HT1080 (cell line): ENCODE data around the gene SYNE1. TPM values are rescaled to one million over a fixed set of nuclear protein-coding genes. Genes with fewer than 3 reads are reported as not detected.
A peak's percentile ranks its signal among the peaks of the same experiment; 100 is the strongest.
"Not testable (repeated sequence)": the region's sequence is repeated elsewhere in the genome, so short reads cannot be mapped to it uniquely, and the experiment has no call there.

Experiments
- DNase-seq: peaks from one replicate; pipeline ENCODE4 v3.0.0-alpha.2; 2015; ENCODE audit warnings: low read depth
- total RNA-seq: library from RNA; depleted of rRNA; stranded (reverse); fragments of >200 nt; shearing (Covaris generic); gene quantifications from 2 replicates; pipeline ENCODE4 v1.2.3, GENCODE V29; 2014

The SYNE1 gene
- total RNA-seq, 1 experiment from 2014 or later = 20.8 TPM

DNA sequence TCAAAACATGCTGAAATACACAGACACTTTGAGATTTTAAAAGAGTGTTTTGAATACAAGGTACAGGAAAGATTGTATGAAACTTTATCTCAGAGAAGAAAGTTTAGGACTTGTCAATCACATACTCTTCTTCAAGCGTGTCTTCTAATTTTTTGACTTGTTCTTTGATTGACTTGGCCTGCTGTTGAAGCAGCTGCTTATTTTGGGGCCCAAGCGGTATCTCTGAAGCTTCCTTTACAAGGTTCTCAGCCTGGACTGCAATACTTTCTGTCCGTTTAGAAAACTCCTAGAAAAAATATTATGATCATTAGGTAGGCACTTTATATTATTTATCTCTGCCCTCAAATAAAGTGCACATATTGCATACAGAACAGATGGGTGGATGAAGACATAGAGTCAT lies 201.3 kb downstream of the SYNE1 start:
- DNase-seq = no peak

DNA sequence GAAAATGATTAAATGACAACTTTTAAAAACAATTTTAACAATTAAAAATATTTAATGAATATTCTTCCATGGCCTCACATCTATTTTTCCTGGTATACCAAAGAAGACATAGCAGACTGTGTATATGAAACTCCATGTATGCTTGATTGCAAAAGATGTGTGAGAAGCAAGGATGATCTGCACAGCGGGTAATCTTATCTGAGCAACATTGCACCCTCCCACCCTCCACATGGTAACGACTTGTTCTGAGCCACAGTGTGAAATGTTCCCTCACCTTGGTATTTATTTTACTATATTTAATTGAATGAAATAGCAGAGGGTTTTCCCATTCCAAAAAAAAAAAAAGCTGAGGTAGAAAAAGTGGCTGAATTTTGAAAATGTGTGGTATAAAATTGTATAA lies 204.4 kb downstream of the SYNE1 start:
- DNase-seq = no peak

GRCh38 chr6:152428126-152428525 lies 209.0 kb downstream of the SYNE1 start:
- DNase-seq = no peak

GRCh38 chr6:152426276-152426675 lies 210.9 kb downstream of the SYNE1 start:
- no peak for DNase-seq

DNA sequence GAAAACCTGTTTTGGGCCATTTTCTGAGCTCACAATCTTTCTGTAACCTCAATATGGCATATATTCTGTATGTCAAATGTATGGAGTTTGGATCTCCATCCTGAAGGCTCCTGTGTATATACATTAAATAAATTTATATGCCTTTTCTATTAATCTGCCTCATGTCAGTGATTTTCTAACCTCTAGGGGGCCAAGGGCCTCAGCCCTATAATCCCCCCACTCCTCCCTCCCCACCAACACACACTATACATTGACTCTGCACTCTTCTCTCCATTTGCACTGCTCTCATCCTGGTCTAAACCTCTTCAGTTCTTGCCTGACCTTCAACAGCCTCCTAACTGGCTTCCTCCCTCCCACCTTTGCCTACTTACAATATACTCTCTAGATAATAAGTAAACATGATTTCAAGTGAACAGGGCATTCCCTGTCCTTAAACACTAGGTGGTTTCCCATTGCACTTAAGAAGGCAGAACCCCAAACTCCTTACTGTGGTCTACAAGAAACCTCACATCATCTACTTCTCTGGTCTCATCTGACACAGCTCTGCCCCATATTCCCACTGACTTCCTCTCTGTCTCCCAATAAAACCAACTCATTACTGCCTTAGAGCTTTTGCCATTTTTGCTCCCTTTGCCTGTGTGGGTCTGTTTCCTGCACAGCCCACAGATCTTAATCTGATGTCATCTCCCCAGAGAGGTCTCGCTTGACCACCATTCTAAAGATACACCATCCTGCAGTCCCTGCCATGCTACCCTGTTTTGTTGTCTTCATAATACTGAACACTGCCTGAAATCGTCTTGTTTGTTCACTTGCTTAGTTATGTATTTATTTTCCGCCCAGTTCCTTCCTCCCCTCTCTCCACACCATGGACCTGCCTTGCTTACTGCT lies 213.7 kb downstream of the SYNE1 start:
- DNase-seq = no peak

- not testable (repeated sequence) for DNase-seq
Measured at GRCh38 chr6:152421496-152421895, 215.7 kb downstream of the SYNE1 start.

GRCh38 chr6:152420696-152421095 lies 216.5 kb downstream of the SYNE1 start:
- no peak for DNase-seq

DNA sequence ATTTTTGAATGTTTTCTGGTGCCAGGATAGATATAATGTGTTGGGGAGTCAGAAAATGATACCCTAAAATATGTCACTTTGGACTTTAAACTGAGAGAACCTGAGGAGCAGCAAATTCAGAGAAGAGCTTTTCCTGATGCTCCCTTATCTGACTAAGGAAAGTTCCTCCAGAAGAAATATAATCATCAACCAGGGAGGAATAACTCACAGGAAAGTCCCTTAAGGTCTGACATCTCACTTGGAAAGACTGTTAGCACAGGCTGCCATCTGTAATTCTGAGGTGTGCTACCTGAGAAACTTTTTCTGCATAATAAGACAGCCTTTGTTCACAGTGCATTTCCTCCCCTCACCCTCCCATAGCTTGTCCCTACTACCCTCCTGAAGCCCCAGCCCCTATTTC lies 218.6 kb downstream of the SYNE1 start:
- no peak for DNase-seq

- no peak for DNase-seq
Measured at GRCh38 chr6:152416652-152417051, 220.5 kb downstream of the SYNE1 start.

DNA sequence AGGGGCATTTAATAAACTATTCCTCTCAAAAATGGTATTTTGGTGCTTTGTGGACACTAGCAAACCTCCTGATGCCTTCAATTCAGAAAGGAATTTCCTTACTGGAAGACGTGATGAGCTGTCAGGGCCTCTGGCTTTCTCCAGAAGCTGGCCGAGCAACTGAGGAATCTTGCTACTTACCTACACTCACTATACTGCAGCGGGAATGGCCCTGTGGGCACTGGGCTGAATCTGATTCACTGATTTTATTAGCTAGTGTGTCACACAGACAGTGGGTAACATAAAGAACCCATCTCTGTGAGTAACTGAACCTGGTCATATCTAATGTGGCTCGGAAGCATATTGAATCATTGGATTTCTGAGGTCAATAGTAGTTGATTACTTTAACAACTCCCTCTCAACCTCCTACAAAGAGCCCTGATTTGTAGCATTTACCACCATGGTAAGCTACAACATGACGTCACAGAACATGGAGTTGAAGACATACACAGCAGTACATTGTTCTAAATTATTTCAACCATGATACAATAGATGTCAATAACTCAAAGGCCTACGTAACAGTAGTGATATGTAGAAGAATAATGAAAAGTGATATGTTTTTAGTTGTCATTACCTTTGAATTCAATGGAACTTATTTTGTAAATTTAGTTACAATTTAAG lies 232.1 kb downstream of the SYNE1 start:
- no peak for DNase-seq

- no peak for DNase-seq
Measured at GRCh38 chr6:152404086-152404857, 232.9 kb downstream of the SYNE1 start.

GRCh38 chr6:152402791-152403190 lies 234.4 kb downstream of the SYNE1 start:
- DNase-seq = no peak

DNA sequence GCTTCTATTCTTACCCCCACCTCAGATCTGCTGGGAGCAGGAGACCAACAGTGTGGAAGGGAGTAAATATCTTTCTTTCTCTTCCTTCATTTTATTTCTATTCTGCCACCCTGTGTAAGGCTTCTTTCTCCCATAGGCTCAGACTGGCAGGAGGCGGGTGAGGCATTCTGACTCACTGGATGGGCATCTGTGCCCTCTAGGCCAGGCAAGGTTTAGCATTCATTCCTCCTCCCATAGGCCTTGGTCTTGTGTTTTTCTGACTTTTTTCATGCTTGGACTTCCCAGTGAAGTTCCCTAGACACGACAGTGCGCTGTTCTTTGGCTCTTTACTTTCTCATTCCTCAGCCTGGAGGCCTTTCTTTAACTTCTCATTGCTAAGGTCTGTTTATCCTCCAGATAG lies 235.2 kb downstream of the SYNE1 start:
- peak; percentile 88 for DNase-seq

GRCh38 chr6:152399399-152399798 lies 237.8 kb downstream of the SYNE1 start:
- DNase-seq = no peak

GRCh38 chr6:152398993-152399392 lies 238.2 kb downstream of the SYNE1 start:
- no peak for DNase-seq

GRCh38 chr6:152398316-152398715 lies 238.8 kb downstream of the SYNE1 start:
- no peak for DNase-seq

DNA sequence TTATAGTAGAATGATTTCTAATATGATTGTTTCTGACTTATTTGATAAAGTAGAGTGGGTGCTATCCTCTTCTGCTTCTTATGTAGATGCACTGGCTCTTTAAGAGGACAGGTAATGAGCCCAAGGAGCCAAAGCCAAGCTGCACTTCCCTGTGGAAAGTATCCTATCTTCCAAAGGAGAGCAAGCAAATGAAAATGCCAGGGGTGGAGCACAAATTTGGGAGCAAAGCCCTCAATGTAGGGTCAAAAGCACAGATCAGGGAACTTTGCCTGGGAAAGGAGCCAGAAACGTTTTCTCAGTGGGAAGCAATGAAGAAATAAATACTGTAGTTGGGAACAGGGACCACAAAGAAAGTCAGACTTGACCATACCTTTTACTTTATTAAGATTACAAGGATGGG lies 242.9 kb downstream of the SYNE1 start:
- no peak for DNase-seq

DNA sequence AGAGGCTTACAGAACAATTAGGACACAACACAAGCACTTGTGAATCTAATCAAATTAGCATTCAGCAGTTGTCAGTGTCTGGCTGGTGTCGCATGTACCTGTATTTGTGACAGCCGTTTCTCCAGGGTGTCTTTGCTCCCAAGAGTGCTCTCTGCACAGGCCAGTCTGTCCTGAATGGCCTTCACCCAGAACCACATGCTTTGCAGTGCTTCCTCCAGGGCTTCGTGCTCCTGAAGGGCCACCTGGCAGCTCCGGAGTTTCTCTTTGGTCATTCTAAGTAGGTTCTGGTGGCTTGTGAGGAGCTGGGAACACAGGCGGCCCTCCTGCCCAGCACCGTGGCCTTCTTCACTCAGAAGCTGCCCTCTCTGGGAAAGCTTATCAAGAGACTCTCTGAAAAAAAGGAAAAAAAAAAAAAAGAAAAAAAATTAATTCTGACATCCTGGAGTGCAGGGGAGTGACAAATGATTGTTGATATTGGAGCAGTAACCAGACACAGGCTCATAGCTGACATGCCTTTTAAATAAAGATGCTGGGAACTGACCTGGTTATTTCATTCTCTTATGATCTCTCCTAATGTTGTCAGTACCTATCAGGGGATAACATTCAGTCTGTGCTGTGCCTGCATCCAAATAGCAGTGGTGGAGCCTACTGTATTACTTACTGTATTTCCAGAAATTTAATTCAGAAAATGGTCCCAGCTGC lies 245.8 kb downstream of the SYNE1 start:
- no peak for DNase-seq

GRCh38 chr6:152387091-152387490 lies 250.1 kb downstream of the SYNE1 start:
- no peak for DNase-seq

- DNase-seq = no peak
Measured at GRCh38 chr6:152386131-152386530, 251.0 kb downstream of the SYNE1 start.
